ENCODE measurements around the gene GADD45G. TPM values are rescaled to one million over a fixed set of nuclear protein-coding genes. Genes with fewer than 3 reads are reported as not detected.

The GADD45G gene
- total and polyA plus RNA-seq, 2 of the 8 experiments (the other 6 are each of a cell fraction or from before 2014, with no cell fraction given): 7.0 to 11.4 TPM

GRCh38 chr9:89622933-89623861 lies 18.4 kb downstream of the GADD45G start:
- H2BK5ac ChIP-seq (ENCODE audit: low read depth, low read length): no peak overlapping the region
- no peak overlapping the region for H2AK5ac ChIP-seq (ENCODE audit: low read depth, low read length)
- no peak overlapping the region for H2BK120ac ChIP-seq (replicated peaks; ENCODE audit: low read depth, low read length)
- H3K14ac ChIP-seq (ENCODE audit: insufficient read length): no peak overlapping the region
- H3K27ac ChIP-seq (ENCODE audit: low read depth, low read length): no peak overlapping the region
- no peaks in the 10 kb centered on the region for H4K20me1 ChIP-seq (replicated peaks in 1 of 2; ENCODE audit: control insufficient read depth in 1 of 2, insufficient read depth in 2 of 2, low read length in 2 of 2)
- no peak overlapping the region for H4K91ac ChIP-seq (replicated peaks; ENCODE audit: insufficient read length, low read length)
- CTCF ChIA-PET (ENCODE audit: partially characterized antibody): interaction anchor here (0.8 to 6.0 kb wide), 12 partner anchors 8 to 262 kb away, joined by 3 to 30 read pairs (median 4); partner anchors contain the start of gene GADD45G
- no peaks in the 10 kb centered on the region for H3K36me3 ChIP-seq (ENCODE audit: control insufficient read depth in 2 of 4, insufficient read depth in 4 of 4, low read length in 3 of 4)
- no peak overlapping the region for H3K4me2 ChIP-seq (ENCODE audit: insufficient read depth in 1 of 2, low read depth in 2 of 2, low read length in 2 of 2)
- POLR2A ChIA-PET (ENCODE audit: partially characterized antibody): interaction anchor here (0.8 to 11.9 kb wide), 4 partner anchors 12 to 55 kb away, joined by 3 to 107 read pairs (median 19); partner anchors contain the start of gene GADD45G
- H3K18ac ChIP-seq (ENCODE audit: extremely low read depth, low read length): no peak overlapping the region
- no peaks in the 10 kb centered on the region for H3K23me2 ChIP-seq (ENCODE audit: low read depth, low read length)
- no peak overlapping the region for H2BK15ac ChIP-seq (ENCODE audit: low read length)
- H3K27me3 ChIP-seq (replicated peaks in 1 of 4; ENCODE audit: control insufficient read depth in 3 of 4, extremely low read depth in 1 of 4, insufficient read depth in 3 of 4, low read length in 3 of 4): no peaks in the 10 kb centered on the region; a peak in 2 of 7 replicates
- H3K4ac ChIP-seq (replicated peaks; ENCODE audit: insufficient read length, low read depth, low read length): no peak overlapping the region
- no peaks in the 10 kb centered on the region for H3K9me3 ChIP-seq (ENCODE audit: insufficient read depth in 2 of 2, low read depth in 1 of 2, low read length in 1 of 2)
- H3K4me3 ChIP-seq (ENCODE audit: extremely low read depth in 1 of 4, insufficient read depth in 2 of 4, low read depth in 3 of 4, low read length in 4 of 4): no peak overlapping the region
- H3K9ac ChIP-seq (replicated peaks in 1 of 4; ENCODE audit: extremely low read depth in 1 of 4, low read depth in 3 of 4, low read length in 3 of 4): no peak overlapping the region
- FAIRE-seq (no peak), DNase-seq (ENCODE audit: low read depth in 1 of 2, low spot score in 2 of 2) (no peak)
- no peaks in the 10 kb centered on the region for H3K79me1 ChIP-seq (ENCODE audit: low read depth, low read length)
- no peak overlapping the region for H2AFZ ChIP-seq (ENCODE audit: low read length)
- H2BK12ac ChIP-seq (ENCODE audit: low read depth, low read length): no peak overlapping the region
- H4K8ac ChIP-seq (ENCODE audit: extremely low read depth, insufficient read depth, low read length): no peak overlapping the region
- no peak overlapping the region for H4K5ac ChIP-seq (ENCODE audit: insufficient read length, low read depth, low read length)
- WGBS, 2 experiments (ENCODE audit: extremely low coverage in 1 of 2, insufficient coverage in 1 of 2, insufficient read length in 1 of 2, insufficient replicate concordance in 2 of 2, low coverage in 1 of 2, low lambda C conversion rate in 2 of 2, missing lambda C conversion rate in 1 of 2): 90% methylated on average over 20 of the region's 20 CpGs; no CpG with 5 or more reads in 1 of the 2 experiments
- no peak for TF ChIP-seq SRF (IDR thresholded peaks at IDR 0.05; ENCODE audit: low read depth, low read length)
- no peak overlapping the region for H3K23ac ChIP-seq (ENCODE audit: insufficient read length)
- H3K4me1 ChIP-seq (replicated peaks in 1 of 4; ENCODE audit: control insufficient read depth in 3 of 4, insufficient read depth in 4 of 4, low read length in 3 of 4): peaks cover 0 to 19% (median 6%) of the 10 kb centered on the region in 4 experiments
- no peak overlapping the region for H2BK20ac ChIP-seq (ENCODE audit: low read length)
- H3K79me2 ChIP-seq (ENCODE audit: control insufficient read depth in 1 of 2, insufficient read depth in 2 of 2, low read length in 2 of 2): no peaks in the 10 kb centered on the region
- no peak overlapping the region for H3K56ac ChIP-seq (replicated peaks; ENCODE audit: insufficient read length, low read depth, low read length)
